Smooth muscle cell (in vitro differentiated cells): ENCODE data around the gene UPP1. TPM values are rescaled to one million over a fixed set of nuclear protein-coding genes. Genes with fewer than 3 reads are reported as not detected.

ENCODE experiments used
- DNase-seq: peaks from one replicate; lab custom pipeline; 2025; ENCODE audit not compliant: unreplicated experiment; lab: John Stamatoyannopoulos, UW
- H2AFZ ChIP-seq: fragments of 200-600 bp; sonication (generic); 2 replicates; pipeline ENCODE4 v1.6.0; 2016; ENCODE audit warnings: antibody characterized with exemption, low read depth, mild to moderate bottlenecking
- H3F3A ChIP-seq: fragments of 200-600 bp; sonication (generic); 2 replicates; pipeline ENCODE4 v1.6.0; 2017; ENCODE audit warnings: antibody characterized with exemption, low read depth
- H3K27ac ChIP-seq: fragments of 200-600 bp; sonication (generic); 2 replicates; pipeline ENCODE4 v1.5.1; 2016; ENCODE audit warnings: low read depth, mild to moderate bottlenecking
- H3K27me3 ChIP-seq: fragments of 200-600 bp; sonication (generic); 2 replicates; pipeline ENCODE4 v1.6.1; 2016; ENCODE audit warnings: low read depth, mild to moderate bottlenecking
- H3K36me3 ChIP-seq: fragments of 200-600 bp; sonication (generic); 2 replicates; pipeline ENCODE4 v1.5.1; 2016; ENCODE audit warnings: low read depth
- H3K4me1 ChIP-seq: fragments of 200-600 bp; sonication (generic); 2 replicates; pipeline ENCODE4 v1.5.1; 2016; ENCODE audit warnings: low read depth
- H3K4me2 ChIP-seq: fragments of 200-600 bp; sonication (generic); 2 replicates; pipeline ENCODE4 v1.6.0; 2016; ENCODE audit warnings: mild to moderate bottlenecking
- H3K4me3 ChIP-seq: fragments of 200-600 bp; sonication (generic); 2 replicates; pipeline ENCODE4 v1.5.1; 2016; ENCODE audit warnings: mild to moderate bottlenecking
- H3K79me2 ChIP-seq: fragments of 200-600 bp; sonication (generic); 2 replicates; pipeline ENCODE4 v1.6.0; 2016; ENCODE audit warnings: low read depth, mild to moderate bottlenecking
- H3K9ac ChIP-seq: fragments of 200-600 bp; sonication (generic); 2 replicates; pipeline ENCODE4 v1.6.0; 2016; ENCODE audit warnings: low read depth
- H3K9me3 ChIP-seq: fragments of 200-600 bp; sonication (generic); replicated peaks from 2 replicates; pipeline ENCODE4 v1.5.1; 2016; ENCODE audit warnings: low read depth
- H4K20me1 ChIP-seq: fragments of 200-600 bp; sonication (generic); 2 replicates; pipeline ENCODE4 v1.6.0; 2016; ENCODE audit warnings: low read depth
- WGBS: methylation state at CpG from one replicate; pipeline ENCODE4 v1.1.7; 2016; ENCODE audit warnings: low lambda C conversion rate; 5-methylcytosine and 5-hydroxymethylcytosine counted together
- polyA plus RNA-seq: library from polyadenylated mRNA; unstranded; fragments of >200 nt; fragmentation: Nextera tagmentation; extraction: Ambion mirVana; gene quantifications from 2 replicates; pipeline ENCODE4 v1.2.1, GENCODE V29; 2016
- total RNA-seq: library from RNA; depleted of rRNA; stranded (reverse); fragments of >200 nt; gene quantifications from 2 replicates; pipeline ENCODE4 v1.2.3, GENCODE V29; 2014
- TF ChIP-seq, protein P1 (sequence below): fragments of 200-600 bp; sonication (generic); IDR thresholded peaks from 2 replicates; pipeline ENCODE4 v1.5.1; 2017; ENCODE audit warnings: borderline replicate concordance, mild to moderate bottlenecking, antibody characterized with exemption; ENCODE audit not compliant: insufficient read depth, poor library complexity, severe bottlenecking

The UPP1 gene
- total and polyA plus RNA-seq, 2 experiments from 2014 or later = 23.6 to 43.8 TPM

DNA sequence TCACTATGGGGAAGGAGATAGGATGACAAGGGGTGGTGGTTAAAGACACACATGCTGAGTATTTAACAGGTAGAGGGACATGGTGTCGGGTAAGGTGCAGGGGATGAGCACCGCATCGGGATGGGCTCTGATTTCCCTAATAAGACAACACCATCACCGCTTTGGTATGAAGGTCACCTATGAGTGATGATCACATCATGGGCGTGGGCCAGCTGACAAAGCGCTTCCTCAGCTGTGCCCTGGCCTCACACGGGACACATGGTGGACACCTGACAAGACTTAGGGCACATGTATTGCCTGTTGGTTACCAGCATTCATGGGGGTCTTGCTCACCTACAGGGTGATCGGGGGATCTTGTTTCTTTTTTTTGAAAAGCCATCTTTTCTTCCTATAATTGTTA is 41.0 kb upstream of the UPP1 start:
- H3K4me1 ChIP-seq = no peaks in the 10 kb centered on the region
- H4K20me1 ChIP-seq = no peaks in the 10 kb centered on the region
- H3K27me3 ChIP-seq = no peaks in the 10 kb centered on the region
- no peak overlapping the region for H3K4me2 ChIP-seq
- H3F3A ChIP-seq = no peaks in the 10 kb centered on the region
- H2AFZ ChIP-seq = no peak overlapping the region
- no peak overlapping the region for H3K4me3 ChIP-seq
- H3K36me3 ChIP-seq = no peaks in the 10 kb centered on the region
- no peaks in the 10 kb centered on the region for H3K79me2 ChIP-seq
- H3K9ac ChIP-seq = no peak overlapping the region
- 96% methylated on average over 8 of the region's 8 CpGs for WGBS
- no peak for DNase-seq
- H3K27ac ChIP-seq = no peak overlapping the region
- TF ChIP-seq, protein P1, sequence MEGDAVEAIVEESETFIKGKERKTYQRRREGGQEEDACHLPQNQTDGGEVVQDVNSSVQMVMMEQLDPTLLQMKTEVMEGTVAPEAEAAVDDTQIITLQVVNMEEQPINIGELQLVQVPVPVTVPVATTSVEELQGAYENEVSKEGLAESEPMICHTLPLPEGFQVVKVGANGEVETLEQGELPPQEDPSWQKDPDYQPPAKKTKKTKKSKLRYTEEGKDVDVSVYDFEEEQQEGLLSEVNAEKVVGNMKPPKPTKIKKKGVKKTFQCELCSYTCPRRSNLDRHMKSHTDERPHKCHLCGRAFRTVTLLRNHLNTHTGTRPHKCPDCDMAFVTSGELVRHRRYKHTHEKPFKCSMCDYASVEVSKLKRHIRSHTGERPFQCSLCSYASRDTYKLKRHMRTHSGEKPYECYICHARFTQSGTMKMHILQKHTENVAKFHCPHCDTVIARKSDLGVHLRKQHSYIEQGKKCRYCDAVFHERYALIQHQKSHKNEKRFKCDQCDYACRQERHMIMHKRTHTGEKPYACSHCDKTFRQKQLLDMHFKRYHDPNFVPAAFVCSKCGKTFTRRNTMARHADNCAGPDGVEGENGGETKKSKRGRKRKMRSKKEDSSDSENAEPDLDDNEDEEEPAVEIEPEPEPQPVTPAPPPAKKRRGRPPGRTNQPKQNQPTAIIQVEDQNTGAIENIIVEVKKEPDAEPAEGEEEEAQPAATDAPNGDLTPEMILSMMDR = no peak
- H3K9me3 ChIP-seq = no peaks in the 10 kb centered on the region

DNA sequence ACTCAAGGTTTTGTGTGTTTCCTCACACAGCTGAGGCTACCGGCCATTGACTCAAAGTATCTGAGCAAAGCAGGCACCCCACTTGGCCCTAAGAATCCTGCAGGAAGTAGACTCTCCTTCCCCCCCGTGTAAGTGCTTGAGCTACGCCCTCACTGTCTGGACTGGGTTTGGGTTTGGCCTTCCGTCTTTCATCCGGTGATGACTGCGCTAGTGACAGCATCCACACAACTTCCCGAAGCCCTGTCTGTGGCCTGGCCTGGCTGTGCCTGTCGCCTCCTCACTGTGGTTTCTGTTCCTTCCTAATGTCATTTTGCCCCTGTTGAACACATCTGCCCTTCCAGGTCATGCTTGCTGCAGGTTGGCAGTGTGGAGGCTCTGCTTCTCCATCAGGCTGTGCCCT is 39.2 kb upstream of the UPP1 start:
- Histone ChIP-seq H3K36me3 (no peaks in the 10 kb centered on the region), H2AFZ (peak overlapping the region; percentile 43), H4K20me1 (no peaks in the 10 kb centered on the region), H3K27me3 (no peaks in the 10 kb centered on the region), H3F3A (no peaks in the 10 kb centered on the region), H3K9me3 (no peaks in the 10 kb centered on the region), H3K4me3 (no peak overlapping the region), H3K27ac (no peak overlapping the region), H3K9ac (no peak overlapping the region), H3K4me1 (no peaks in the 10 kb centered on the region), H3K4me2 (no peak overlapping the region), H3K79me2 (no peaks in the 10 kb centered on the region)
- 45% methylated on average over 8 of the region's 8 CpGs for WGBS
- no peak for DNase-seq
- TF ChIP-seq, protein P1 = no peak

DNA sequence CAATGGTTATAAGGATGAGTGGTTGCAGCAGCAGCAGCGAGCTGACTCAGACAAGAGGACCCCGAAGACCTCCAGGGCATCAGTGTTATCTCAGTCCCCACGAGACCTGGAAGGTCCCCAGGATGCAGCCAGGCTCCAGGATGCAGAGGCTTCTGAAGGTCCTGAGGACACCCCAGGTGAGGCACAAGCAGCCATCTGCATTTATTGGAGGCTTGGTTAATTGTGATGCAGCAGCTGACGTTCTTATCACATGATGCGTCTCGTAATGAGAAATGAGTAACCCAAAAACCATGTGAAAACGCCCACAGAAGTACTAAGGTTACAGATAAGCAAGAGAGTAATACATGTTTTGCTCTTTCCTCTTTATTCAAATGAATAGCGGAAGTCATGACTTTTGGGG is 36.3 kb upstream of the UPP1 start:
- Histone ChIP-seq H3K9me3 (no peaks in the 10 kb centered on the region), H3K4me2 (peak overlapping the region; percentile 72), H3K27me3 (no peaks in the 10 kb centered on the region), H3K9ac (peak overlapping the region; percentile 34), H3F3A (no peaks in the 10 kb centered on the region), H3K4me3 (no peak overlapping the region), H3K27ac (peak overlapping the region; percentile 81), H3K79me2 (no peaks in the 10 kb centered on the region), H2AFZ (no peak overlapping the region), H3K4me1 (no peaks in the 10 kb centered on the region), H4K20me1 (no peaks in the 10 kb centered on the region), H3K36me3 (no peaks in the 10 kb centered on the region)
- TF ChIP-seq, protein P1 = no peak
- WGBS = 32% methylated on average over 8 of the region's 8 CpGs
- no peak for DNase-seq

DNA sequence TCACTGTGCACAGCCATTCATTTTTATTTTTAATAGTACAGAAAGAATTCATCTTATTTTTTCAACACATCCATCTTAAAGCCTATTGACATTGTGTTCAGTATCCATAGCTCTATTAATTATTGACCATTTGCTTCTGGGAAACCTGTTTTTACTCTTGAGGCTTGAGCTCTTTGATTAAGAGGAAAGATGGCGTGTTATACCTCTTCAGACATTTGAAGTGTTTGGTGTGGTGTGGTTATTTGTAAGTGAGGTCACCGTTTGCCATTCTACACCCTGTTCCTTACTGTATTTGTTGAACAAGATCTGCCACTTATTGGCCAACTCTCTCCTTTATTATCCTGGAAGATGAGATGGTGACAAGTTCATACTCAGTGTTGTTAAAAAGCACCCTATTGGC is 35.3 kb upstream of the UPP1 start:
- TF ChIP-seq, protein P1 = no peak
- H2AFZ ChIP-seq = no peak overlapping the region
- no peaks in the 10 kb centered on the region for H3K4me1 ChIP-seq
- 90% methylated on average over 2 of the region's 2 CpGs for WGBS
- no peaks in the 10 kb centered on the region for H3K79me2 ChIP-seq
- no peaks in the 10 kb centered on the region for H3F3A ChIP-seq
- H4K20me1 ChIP-seq = no peaks in the 10 kb centered on the region
- H3K36me3 ChIP-seq = no peaks in the 10 kb centered on the region
- no peaks in the 10 kb centered on the region for H3K27me3 ChIP-seq
- H3K27ac ChIP-seq = peak overlapping the region; percentile 81
- no peak overlapping the region for H3K9ac ChIP-seq
- H3K9me3 ChIP-seq = no peaks in the 10 kb centered on the region
- no peak overlapping the region for H3K4me3 ChIP-seq
- DNase-seq = no peak
- H3K4me2 ChIP-seq = no peak overlapping the region
